ENCODE measurements around the gene COL10A1. TPM values are rescaled to one million over a fixed set of nuclear protein-coding genes. Genes with fewer than 3 reads are reported as not detected.

Gene COL10A1
- total RNA-seq, 1 donor from 2014 or later: not detected

DNA sequence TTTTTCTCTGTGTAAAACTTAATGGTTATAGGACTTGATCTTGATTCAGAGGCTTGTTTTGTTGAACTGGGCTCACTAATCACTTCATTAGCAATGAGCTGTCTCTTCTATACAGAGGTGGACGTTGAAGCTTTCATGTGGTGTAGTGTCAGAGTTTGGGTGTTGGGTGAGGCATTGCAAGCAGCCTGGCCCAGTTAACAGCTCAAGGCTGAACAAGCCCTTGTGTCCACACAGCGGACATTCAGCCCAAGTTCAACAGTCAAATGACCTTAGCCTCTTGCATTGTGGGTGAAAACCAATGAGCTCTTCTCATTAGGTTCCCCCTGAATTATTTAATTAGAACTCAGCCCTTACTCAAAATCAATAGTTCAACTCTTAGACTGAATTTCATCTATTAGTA is 12.5 kb downstream of the COL10A1 start:
- no peak overlapping the region for H3K27ac Mint-ChIP-seq (ENCODE audit: unreplicated experiment)
- TF ChIP-seq, protein P1, sequence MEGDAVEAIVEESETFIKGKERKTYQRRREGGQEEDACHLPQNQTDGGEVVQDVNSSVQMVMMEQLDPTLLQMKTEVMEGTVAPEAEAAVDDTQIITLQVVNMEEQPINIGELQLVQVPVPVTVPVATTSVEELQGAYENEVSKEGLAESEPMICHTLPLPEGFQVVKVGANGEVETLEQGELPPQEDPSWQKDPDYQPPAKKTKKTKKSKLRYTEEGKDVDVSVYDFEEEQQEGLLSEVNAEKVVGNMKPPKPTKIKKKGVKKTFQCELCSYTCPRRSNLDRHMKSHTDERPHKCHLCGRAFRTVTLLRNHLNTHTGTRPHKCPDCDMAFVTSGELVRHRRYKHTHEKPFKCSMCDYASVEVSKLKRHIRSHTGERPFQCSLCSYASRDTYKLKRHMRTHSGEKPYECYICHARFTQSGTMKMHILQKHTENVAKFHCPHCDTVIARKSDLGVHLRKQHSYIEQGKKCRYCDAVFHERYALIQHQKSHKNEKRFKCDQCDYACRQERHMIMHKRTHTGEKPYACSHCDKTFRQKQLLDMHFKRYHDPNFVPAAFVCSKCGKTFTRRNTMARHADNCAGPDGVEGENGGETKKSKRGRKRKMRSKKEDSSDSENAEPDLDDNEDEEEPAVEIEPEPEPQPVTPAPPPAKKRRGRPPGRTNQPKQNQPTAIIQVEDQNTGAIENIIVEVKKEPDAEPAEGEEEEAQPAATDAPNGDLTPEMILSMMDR (IDR thresholded peaks at IDR 0.05; ENCODE audit: partially characterized antibody, unreplicated experiment): no peak
- no peak for DNase-seq
- no peaks in the 10 kb centered on the region for H3K36me3 Mint-ChIP-seq (ENCODE audit: unreplicated experiment)
- no peaks in the 10 kb centered on the region for H3K9me3 Mint-ChIP-seq (ENCODE audit: unreplicated experiment)
- H3K4me3 Mint-ChIP-seq (ENCODE audit: unreplicated experiment): no peak overlapping the region
- H3K27me3 Mint-ChIP-seq (ENCODE audit: unreplicated experiment): no peaks in the 10 kb centered on the region
- peaks cover 9% of the 10 kb centered on the region for H3K4me1 Mint-ChIP-seq (ENCODE audit: low read depth, unreplicated experiment)

DNA sequence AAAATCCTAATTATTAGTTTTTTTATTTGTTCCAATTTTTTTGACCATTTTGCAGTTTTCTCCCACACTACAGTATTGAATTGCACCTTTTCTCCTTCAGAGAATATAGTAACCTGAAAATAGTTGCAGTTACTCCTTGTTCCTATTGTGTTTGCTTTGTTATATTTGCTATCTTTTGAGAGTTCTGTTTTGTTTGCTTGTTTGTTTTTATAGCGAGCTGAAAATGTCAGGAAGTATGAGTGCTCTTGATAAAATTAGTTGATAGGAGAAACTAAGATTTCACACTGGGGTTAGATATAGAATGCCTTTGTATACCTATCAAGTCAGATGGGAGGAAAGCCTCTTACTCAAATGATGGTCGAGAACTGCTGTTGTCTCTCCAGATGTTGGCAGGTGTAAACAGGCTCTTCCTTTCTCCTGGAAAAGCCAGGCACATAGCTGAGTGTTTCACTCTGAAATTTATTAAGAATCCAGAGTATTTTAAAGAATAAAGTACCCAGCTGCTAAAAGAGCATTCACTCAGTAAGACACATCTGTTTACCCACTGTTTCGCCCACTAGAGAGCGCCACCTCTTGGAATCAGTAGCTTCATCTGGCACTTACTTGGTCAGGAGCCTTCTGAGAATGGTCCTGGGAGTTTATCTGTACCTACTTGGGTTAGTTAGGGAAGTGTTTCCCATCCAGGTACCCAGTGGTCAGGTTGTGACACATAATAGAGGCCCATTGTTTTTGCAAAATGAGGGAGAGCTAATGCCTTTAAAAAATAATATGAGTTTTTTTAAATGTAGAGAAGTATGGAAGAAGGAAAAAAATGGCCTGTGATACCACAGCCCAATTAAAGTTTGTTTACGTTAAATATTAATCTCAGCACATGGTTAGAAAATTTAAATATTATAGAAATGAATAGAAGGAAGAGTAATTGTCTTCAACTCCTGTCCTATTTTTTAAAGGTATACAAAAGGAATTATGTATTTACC is 14.1 kb downstream of the COL10A1 start:
- H3K27ac Mint-ChIP-seq (ENCODE audit: unreplicated experiment): peak overlapping the region; percentile 34

GRCh38 chr6:116108836-116109235 is 17.1 kb downstream of the COL10A1 start:
- TF ChIP-seq, protein P1 (IDR thresholded peaks at IDR 0.05; ENCODE audit: partially characterized antibody, unreplicated experiment): no peak
- peaks cover 9% of the 10 kb centered on the region for H3K4me1 Mint-ChIP-seq (ENCODE audit: low read depth, unreplicated experiment)
- no peak for DNase-seq
- H3K27ac Mint-ChIP-seq (ENCODE audit: unreplicated experiment): peak overlapping the region; percentile 1
- no peak overlapping the region for H3K4me3 Mint-ChIP-seq (ENCODE audit: unreplicated experiment)
- no peaks in the 10 kb centered on the region for H3K36me3 Mint-ChIP-seq (ENCODE audit: unreplicated experiment)
- no peaks in the 10 kb centered on the region for H3K27me3 Mint-ChIP-seq (ENCODE audit: unreplicated experiment)
- no peaks in the 10 kb centered on the region for H3K9me3 Mint-ChIP-seq (ENCODE audit: unreplicated experiment)

More for the DNA sequence above, 14.1 kb downstream of the COL10A1 start:
- TF ChIP-seq, protein P1 (IDR thresholded peaks at IDR 0.05; ENCODE audit: partially characterized antibody, unreplicated experiment): peak; percentile 46
- Mint-ChIP-seq H3K4me3 (ENCODE audit: unreplicated experiment) (no peak overlapping the region), H3K27me3 (ENCODE audit: unreplicated experiment) (no peaks in the 10 kb centered on the region), H3K9me3 (ENCODE audit: unreplicated experiment) (no peaks in the 10 kb centered on the region), H3K36me3 (ENCODE audit: unreplicated experiment) (no peaks in the 10 kb centered on the region), H3K4me1 (ENCODE audit: low read depth, unreplicated experiment) (peaks cover 9% of the 10 kb centered on the region)
- peak; percentile 55 for DNase-seq

DNA sequence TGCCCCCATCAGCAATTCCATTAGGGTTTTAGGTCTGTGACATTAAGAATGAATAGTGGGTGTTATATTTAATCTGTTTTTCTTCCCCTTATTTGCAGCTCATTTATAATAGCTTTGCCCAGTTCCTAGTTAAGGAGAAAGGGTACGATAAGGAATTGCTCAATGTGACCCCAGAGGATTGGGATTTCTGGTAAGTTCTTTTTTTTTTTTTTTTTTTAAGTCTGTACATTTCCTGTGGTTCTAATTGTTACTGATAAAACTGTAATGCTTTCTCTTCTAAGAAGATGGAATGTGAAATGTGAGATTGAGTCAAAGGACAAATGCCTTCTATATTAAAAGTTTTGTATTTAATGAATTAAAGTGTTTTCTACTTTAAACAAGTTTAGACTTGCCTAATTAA is 19.8 kb downstream of the COL10A1 start:
- Mint-ChIP-seq H3K27ac (ENCODE audit: unreplicated experiment) (no peak overlapping the region), H3K36me3 (ENCODE audit: unreplicated experiment) (no peaks in the 10 kb centered on the region), H3K4me1 (ENCODE audit: low read depth, unreplicated experiment) (peaks cover 9% of the 10 kb centered on the region), H3K27me3 (ENCODE audit: unreplicated experiment) (no peaks in the 10 kb centered on the region), H3K4me3 (ENCODE audit: unreplicated experiment) (no peak overlapping the region), H3K9me3 (ENCODE audit: unreplicated experiment) (peaks cover 2% of the 10 kb centered on the region)
- DNase-seq: no peak
- TF ChIP-seq, protein P1 (IDR thresholded peaks at IDR 0.05; ENCODE audit: partially characterized antibody, unreplicated experiment): no peak

GRCh38 chr6:116105247-116105646 is 20.7 kb downstream of the COL10A1 start:
- Mint-ChIP-seq H3K9me3 (ENCODE audit: unreplicated experiment) (peaks cover 2% of the 10 kb centered on the region), H3K27me3 (ENCODE audit: unreplicated experiment) (peaks cover 3% of the 10 kb centered on the region), H3K4me3 (ENCODE audit: unreplicated experiment) (no peak overlapping the region), H3K4me1 (ENCODE audit: low read depth, unreplicated experiment) (peaks cover 9% of the 10 kb centered on the region), H3K27ac (ENCODE audit: unreplicated experiment) (no peak overlapping the region), H3K36me3 (ENCODE audit: unreplicated experiment) (no peaks in the 10 kb centered on the region)
- TF ChIP-seq, protein P1 (IDR thresholded peaks at IDR 0.05; ENCODE audit: partially characterized antibody, unreplicated experiment): no peak
- no peak for DNase-seq
